Rectal smooth muscle tissue (tissue), 1 donor: Measurements from ENCODE around the gene NLRP6.
"Not testable (repeated sequence)": the region's sequence is repeated elsewhere in the genome, so short reads cannot be mapped to it uniquely, and the experiment has no call there.

Experiments
- H3K27ac ChIP-seq: one replicate; pipeline ENCODE4 v1.7.0; 2013; ENCODE audit warnings: low read depth, low read length, inconsistent platforms
- H3K27me3 ChIP-seq: one replicate; pipeline ENCODE4 v1.7.0; 2013; ENCODE audit warnings: low read length; ENCODE audit not compliant: control insufficient read depth, insufficient read depth
- H3K36me3 ChIP-seq: one replicate; pipeline ENCODE4 v1.7.0; 2013; ENCODE audit warnings: low read length; ENCODE audit not compliant: control insufficient read depth, insufficient read depth
- H3K4me1 ChIP-seq: one replicate; pipeline ENCODE4 v1.7.0; 2013; ENCODE audit warnings: low read length; ENCODE audit not compliant: control insufficient read depth, insufficient read depth
- H3K4me3 ChIP-seq: one replicate; pipeline ENCODE4 v1.7.0; 2013; ENCODE audit warnings: low read length
- H3K9ac ChIP-seq: one replicate; pipeline ENCODE4 v1.7.0; 2013; ENCODE audit warnings: low read length

The NLRP6 gene

GRCh38 chr11:279966-280705, 1.9 kb downstream of the NLRP6 start:
- Histone ChIP-seq H3K36me3 (no peaks in the 10 kb centered on the region), H3K27ac (no peak overlapping the region), H3K4me1 (no peaks in the 10 kb centered on the region), H3K9ac (no peak overlapping the region), H3K4me3 (peak overlapping the region; percentile 57), H3K27me3 (peaks cover 40% of the 10 kb centered on the region)

- Histone ChIP-seq H3K27ac (no peak overlapping the region), H3K36me3 (no peaks in the 10 kb centered on the region), H3K27me3 (peaks cover 43% of the 10 kb centered on the region), H3K4me3 (peak overlapping the region; percentile 57), H3K9ac (no peak overlapping the region), H3K4me1 (no peaks in the 10 kb centered on the region)
These were observed 2.7 kb downstream of the NLRP6 start for GRCh38 chr11:280706-281485.

GRCh38 chr11:281486-282161, 3.4 kb downstream of the NLRP6 start:
- H3K4me1 ChIP-seq: no peaks in the 10 kb centered on the region
- H3K4me3 ChIP-seq: peak overlapping the region; percentile 47
- H3K36me3 ChIP-seq: no peaks in the 10 kb centered on the region
- peaks cover 44% of the 10 kb centered on the region for H3K27me3 ChIP-seq
- no peak overlapping the region for H3K27ac ChIP-seq
- H3K9ac ChIP-seq: no peak overlapping the region

GRCh38 chr11:282171-282570, 4.0 kb downstream of the NLRP6 start:
- H3K36me3 ChIP-seq: no peaks in the 10 kb centered on the region
- H3K27me3 ChIP-seq: peaks cover 47% of the 10 kb centered on the region
- no peak overlapping the region for H3K4me3 ChIP-seq
- H3K9ac ChIP-seq: no peak overlapping the region
- no peaks in the 10 kb centered on the region for H3K4me1 ChIP-seq
- no peak overlapping the region for H3K27ac ChIP-seq

- Histone ChIP-seq H3K9ac (no peak overlapping the region), H3K4me3 (no peak overlapping the region), H3K36me3 (no peaks in the 10 kb centered on the region), H3K4me1 (no peaks in the 10 kb centered on the region), H3K27ac (no peak overlapping the region), H3K27me3 (peaks cover 51% of the 10 kb centered on the region)
These were observed 4.6 kb downstream of the NLRP6 start for GRCh38 chr11:282630-283360.

- Histone ChIP-seq H3K9ac (no peak overlapping the region), H3K27me3 (peaks cover 55% of the 10 kb centered on the region), H3K36me3 (no peaks in the 10 kb centered on the region), H3K4me3 (no peak overlapping the region), H3K27ac (no peak overlapping the region), H3K4me1 (no peaks in the 10 kb centered on the region)
These were observed 5.3 kb downstream of the NLRP6 start for GRCh38 chr11:283405-284104.

GRCh38 chr11:284105-285020, 6.2 kb downstream of the NLRP6 start:
- H3K36me3 ChIP-seq: no peaks in the 10 kb centered on the region
- H3K9ac ChIP-seq: no peak overlapping the region
- H3K27me3 ChIP-seq: peaks cover 50% of the 10 kb centered on the region
- no peak overlapping the region for H3K4me3 ChIP-seq
- no peak overlapping the region for H3K27ac ChIP-seq
- H3K4me1 ChIP-seq: no peaks in the 10 kb centered on the region

GRCh38 chr11:285021-285893, 7.0 kb downstream of the NLRP6 start:
- Histone ChIP-seq H3K36me3 (no peaks in the 10 kb centered on the region), H3K27me3 (peaks cover 45% of the 10 kb centered on the region), H3K4me1 (no peaks in the 10 kb centered on the region), H3K27ac (no peak overlapping the region), H3K4me3 (no peak overlapping the region), H3K9ac (no peak overlapping the region)

- H3K4me1 ChIP-seq: no peaks in the 10 kb centered on the region
- H3K4me3 ChIP-seq: no peak overlapping the region
- H3K36me3 ChIP-seq: no peaks in the 10 kb centered on the region
- H3K27me3 ChIP-seq: peaks cover 40% of the 10 kb centered on the region
- no peak overlapping the region for H3K9ac ChIP-seq
- H3K27ac ChIP-seq: no peak overlapping the region
These were observed 7.7 kb downstream of the NLRP6 start for GRCh38 chr11:285894-286220.

- not testable (repeated sequence) for H3K4me3 ChIP-seq, H3K4me1 ChIP-seq, H3K9ac ChIP-seq, H3K27ac ChIP-seq, H3K36me3 ChIP-seq
- peaks cover 29% of the 10 kb centered on the region for H3K27me3 ChIP-seq
These were observed 9.0 kb downstream of the NLRP6 start for GRCh38 chr11:286977-287820.
